Measurements from ENCODE around the gene PLB1.

DNA sequence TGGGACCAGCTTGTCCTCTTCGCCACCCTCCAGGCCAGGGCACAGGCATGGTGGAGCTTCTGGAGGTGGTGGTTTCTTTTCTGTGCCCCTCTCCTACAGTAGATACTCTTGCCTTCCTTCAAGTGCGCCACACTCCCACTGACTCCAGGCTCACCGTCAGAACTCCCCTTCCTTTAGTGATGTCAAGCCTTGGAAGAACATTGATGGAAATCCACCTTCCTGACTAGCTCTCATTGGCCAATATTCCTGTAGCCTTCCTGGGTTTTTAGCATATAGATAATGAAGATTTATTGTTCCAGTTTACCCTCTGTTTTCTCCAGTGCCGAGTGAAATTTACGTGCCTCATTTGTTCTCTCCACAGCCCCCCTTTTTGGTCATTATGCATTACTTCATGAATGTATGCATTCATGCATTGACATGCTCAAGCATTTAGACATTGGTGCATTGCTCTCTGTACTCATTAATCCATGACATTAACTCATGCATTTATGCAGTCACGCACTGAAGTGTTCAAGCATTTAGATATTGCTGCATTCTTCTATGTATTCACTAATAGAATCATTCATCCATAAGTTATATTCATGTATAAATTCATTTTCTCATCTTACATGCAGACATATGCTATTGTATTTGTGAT, 37.3 kb downstream of the PLB1 start:
- TF ChIP-seq C11orf30 (IDR thresholded peaks at IDR 0.05; ENCODE audit: low read depth) (no peak), POLR2AphosphoS5 (IDR thresholded peaks at IDR 0.05; ENCODE audit: control insufficient read depth, insufficient read depth, low read depth, low read length) (no peak), POLR2A (conservative IDR thresholded peaks at IDR 0.05) (no peak), ZC3H4 (CRISPR knock-in tag; IDR thresholded peaks at IDR 0.05; ENCODE audit: borderline replicate concordance) (no peak), ATF3 (IDR thresholded peaks at IDR 0.05) (no peak), ATF3 (CRISPR knock-in tag; conservative IDR thresholded peaks at IDR 0.05) (no peak), EZH2 (IDR thresholded peaks at IDR 0.05; ENCODE audit: borderline replicate concordance, low read depth, low read length) (no peak), SIN3A (IDR thresholded peaks at IDR 0.05; ENCODE audit: borderline replicate concordance in 2 of 2, control insufficient read depth in 1 of 2, low read depth in 2 of 2, low read length in 2 of 2) (no peak)

Measured in K562 (cell line).